NT2/D1 (cell line): Measurements from ENCODE around the gene PDE11A.

Experiments
- SUZ12 ChIP-seq: IDR thresholded peaks from 2 replicates; pipeline ENCODE4 v1.6.1; 2011; ENCODE audit not compliant: insufficient read length, insufficient read depth; ENCODE audit errors: extremely low read depth
- YY1 ChIP-seq: IDR thresholded peaks from 2 replicates; pipeline ENCODE4 v1.6.1; 2011; ENCODE audit not compliant: insufficient read length, insufficient read depth
- ZNF274 ChIP-seq: IDR thresholded peaks from 2 replicates; pipeline ENCODE4 v1.6.1; 2011; ENCODE audit warnings: mild to moderate bottlenecking, low read depth, low read length

GRCh38 chr2:178018141-178018540, 54.4 kb downstream of the PDE11A start:
- TF ChIP-seq ZNF274 = no peak
- no peak for TF ChIP-seq YY1
- no peak for TF ChIP-seq SUZ12
